Kasumi-1 (cell line): Measurements from ENCODE around the gene ATP5MC2.
"Not testable (repeated sequence)": the region's sequence is repeated elsewhere in the genome, so short reads cannot be mapped to it uniquely, and the experiment has no call there.

Experiments
- DNase-seq, 2 experiments: peaks; one replicate each; lab custom pipeline; 2025; lab: John Stamatoyannopoulos, UW

The ATP5MC2 gene

DNA sequence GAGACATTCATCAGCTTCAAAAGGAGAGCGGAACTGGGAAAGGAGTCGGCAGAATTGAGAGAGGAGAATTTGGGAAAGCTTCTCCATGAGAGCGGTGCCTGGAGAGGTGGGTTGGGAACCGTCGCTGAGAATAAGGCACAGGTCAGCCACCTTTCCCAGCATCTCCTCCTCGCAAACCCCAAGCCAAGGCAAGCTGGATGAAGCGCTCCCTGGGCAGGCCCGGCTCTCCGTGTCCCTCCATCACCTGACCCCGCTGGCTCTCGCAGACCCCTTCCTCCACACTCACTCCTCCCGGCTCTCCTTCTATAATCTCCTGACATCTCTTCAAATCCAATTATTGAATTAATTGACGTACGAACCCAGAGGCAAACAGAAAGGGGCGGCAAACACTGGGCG, 18.9 kb upstream of the ATP5MC2 start:
- DNase-seq: no peak

DNA sequence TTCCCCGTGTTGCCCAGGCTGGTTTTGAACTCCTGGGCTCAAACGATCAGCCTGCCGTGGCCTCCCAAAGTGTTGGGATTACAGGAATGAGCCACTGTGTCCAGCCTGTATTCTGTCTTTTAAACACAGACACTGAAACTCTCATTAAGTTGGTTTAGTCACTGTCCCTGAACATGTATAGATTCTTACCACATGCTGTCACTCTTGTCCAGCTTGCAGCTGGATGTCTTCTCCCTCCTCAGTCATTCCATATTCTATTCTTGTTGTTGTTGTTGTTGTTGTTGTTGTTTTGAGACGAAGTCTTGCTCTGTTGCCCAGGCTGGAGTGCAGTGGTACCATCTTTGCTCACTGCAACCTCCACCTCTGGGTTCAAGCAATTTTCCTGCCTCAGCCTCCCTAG, 12.3 kb upstream of the ATP5MC2 start:
- no peak for DNase-seq

DNA sequence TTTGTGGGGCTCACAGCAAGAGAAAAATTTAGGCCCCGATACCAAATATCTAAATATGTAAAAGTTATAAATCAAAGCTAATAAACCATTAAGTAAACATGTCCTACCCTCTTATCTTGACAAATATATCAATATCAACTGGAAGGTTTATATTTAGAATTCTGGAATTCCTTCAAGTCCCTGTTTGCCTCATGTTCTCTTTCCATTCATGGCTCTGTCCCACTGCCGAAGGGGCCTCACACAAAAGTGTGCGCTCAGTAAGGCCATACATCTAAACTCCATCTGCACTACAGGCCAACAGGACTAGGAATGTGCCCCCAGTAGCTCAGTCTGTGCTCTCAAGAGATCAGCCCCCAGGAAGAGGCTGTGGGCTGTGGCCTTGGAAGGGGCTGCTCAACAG, 10.6 kb upstream of the ATP5MC2 start:
- no peak for DNase-seq

DNA sequence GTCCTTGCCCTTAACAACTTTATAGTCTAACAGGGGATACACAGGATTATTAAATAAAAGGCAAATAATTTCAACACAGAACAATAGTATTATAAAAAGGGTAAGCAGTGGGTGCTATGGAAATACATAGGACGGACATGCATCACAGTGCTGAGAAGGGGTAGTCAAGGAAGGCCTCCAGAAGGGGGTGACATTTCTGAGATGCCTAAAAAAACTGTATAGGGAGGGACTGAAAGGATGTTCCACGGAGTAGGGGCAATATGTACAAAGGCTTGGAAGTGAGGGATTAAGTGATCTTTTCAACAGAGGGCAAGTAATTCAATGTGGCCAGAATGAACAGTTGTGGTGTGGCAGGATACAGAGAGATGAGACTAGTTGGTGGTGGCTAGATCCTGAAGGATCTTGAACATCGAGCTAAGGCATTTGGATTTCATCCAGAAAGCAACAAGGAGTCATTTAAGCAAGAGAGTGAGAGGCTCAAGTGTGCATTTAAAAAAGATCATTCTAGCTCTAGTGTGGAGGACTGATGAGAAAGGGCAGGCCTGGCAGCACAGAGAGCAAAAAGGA, 8.9 kb upstream of the ATP5MC2 start:
- no peak for DNase-seq

DNA sequence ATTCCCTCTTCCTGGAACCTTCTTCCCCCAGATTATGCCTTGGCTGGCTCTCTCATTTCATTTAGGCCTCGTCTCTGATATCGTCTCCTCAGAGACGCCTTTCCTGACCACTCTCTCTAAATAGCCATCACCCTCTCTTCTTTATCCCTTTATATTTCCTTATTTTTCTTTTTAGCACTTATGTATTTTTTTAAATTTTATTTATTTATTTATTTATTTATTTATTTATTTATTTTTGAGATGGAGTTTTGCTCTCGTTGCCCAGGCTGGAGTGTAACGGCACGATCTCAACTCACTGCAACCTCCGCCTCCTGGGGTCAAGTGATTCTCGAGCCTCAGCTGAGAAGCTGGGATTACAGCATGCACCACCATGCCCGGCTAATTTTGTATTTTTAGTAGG, 8.1 kb upstream of the ATP5MC2 start:
- no peak for DNase-seq

DNA sequence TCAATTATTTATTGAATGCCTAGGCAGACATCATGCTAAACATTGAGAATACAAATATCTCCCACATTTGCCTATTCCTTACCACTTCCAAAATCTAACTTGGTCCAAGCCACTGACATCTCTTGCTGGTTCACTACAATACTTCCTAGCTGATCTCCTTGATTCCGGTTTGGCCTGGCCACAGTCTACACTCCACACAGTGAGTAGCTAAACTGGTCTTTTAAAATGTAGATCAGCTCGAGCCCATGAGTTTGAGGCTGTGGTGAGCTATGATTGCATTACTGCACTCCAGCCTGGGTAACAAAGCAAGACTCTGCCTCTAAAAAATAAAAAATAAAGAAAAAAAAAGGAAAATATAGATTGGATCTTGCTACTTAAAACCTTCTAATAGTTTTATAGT, 7.6 kb upstream of the ATP5MC2 start:
- no peak for DNase-seq

DNA sequence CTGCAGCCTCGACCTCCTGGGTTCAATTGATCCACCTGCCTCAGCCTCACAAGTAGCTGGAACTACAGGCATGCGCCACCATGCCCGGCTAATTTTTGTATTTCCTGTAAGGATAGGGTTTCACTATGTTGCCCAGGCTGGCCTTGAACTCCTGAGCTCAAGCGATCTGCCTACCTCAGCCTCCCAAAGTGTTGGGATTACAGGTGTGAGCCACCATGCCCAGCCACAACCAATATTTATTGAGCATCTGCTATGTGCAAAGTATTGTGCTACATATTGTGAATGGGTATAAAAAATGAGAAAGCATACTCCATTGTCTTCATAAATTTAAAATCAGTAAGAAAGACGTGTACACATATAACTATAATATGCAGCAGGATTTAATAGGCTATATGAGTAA, 4.2 kb upstream of the ATP5MC2 start:
- DNase-seq: not testable (repeated sequence)

DNA sequence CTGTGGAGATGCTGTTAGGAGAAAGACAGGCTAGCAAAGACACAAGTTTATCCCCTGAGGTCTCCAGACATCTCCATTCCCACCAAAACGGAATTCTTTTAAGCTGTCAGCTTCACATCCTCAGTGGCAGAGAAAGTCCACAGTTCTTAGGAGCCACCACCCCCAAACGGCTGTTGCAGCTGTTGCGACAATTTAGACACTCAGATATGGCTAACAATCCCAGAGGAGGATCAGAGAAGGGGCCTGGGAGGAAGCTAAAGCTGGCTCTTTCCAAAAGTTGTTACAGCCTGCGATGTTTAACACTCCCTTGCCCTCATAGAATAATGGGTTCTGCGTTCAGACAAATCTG, 1.9 kb upstream of the ATP5MC2 start:
- DNase-seq: no peak

DNA sequence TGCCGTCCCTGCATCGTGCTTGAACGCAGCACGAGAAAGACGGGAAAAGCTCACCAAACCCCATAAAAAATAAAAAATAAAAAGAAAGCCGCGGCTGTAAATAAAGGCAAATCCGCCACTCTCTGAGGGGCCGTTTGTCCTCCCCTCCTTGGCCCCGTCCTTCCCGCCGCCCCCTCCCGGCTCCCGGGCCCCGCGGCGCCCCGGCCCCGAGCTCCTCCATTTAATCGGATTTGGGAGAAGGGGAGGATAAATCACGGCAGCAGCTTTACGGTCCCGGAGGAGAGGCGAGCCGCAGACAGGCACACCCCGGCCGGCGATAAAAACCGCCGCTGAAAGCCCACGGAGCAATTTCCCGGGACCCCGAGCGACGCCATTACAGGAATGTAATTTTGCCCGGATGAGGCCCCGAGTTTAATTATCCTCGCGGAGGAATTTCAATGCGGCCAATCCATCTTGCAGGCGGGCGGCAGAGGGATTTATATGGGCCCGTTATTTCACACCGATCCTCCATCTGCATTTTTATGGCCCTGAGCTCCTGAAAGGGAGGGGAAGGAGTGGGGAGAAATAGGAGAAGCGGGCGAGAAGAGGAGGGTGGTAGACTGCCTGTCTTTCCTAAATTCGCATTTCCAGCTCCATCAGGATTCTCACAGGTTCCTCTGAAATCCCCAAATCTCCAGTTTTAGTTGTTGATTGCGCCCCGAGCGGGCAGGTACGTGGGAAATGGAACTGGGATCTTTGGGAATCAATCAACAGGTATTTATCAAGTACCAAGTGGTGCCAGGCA, 1.3 kb upstream of the ATP5MC2 start:
- no peak for DNase-seq

DNA sequence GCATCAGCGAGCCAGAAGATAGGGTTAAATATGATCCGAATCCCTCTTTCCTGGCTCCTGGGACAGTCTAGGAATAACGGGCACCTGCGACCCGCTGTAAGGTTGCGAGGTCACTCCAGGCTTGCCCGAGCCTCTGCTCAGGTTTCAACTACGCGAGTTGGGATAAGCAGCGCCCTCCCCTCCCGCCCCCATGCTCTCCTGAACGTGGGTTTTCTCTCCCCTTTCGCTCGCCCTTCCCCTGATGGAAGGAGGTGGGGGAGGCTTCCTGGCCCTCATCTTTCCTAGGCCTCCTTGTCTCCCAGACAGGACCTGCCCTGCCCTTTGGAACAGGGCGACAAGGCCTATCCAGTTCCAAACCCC, 753 bp upstream of the ATP5MC2 start:
- DNase-seq: no peak

DNA sequence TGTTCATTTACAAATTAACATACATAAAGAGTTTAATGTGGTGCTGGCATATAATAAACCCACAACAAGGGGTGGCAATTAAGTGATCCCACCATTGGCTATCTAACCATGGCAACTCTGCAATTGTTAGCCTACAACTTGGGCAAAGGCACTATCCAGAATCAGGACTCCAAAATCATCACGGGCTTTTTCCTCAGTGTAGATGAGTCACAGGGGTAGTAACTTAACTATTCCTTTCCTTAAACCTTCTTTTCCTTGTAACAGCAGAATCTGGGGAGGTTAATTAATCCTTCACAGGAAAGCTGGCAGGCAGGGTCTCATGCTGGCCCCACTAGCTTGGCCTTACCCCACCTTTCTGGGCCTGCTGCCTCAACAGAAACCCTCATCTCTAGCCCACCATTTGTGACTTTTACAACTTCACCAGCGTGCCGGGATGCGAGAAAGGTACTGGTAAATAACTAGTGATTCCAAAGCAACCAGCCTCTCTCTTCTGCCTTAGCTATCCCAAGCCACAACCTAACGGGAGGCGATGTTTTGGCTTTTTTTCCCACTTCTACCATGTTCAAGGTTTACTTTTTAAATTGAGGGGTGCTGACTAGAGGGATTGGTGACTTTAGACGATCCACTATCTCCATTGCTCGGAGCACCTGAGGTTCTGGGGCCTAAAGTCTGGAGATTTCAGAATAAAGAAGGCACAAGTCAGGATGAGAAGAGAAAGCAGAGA, 744 bp downstream of the ATP5MC2 start:
- DNase-seq: no peak

DNA sequence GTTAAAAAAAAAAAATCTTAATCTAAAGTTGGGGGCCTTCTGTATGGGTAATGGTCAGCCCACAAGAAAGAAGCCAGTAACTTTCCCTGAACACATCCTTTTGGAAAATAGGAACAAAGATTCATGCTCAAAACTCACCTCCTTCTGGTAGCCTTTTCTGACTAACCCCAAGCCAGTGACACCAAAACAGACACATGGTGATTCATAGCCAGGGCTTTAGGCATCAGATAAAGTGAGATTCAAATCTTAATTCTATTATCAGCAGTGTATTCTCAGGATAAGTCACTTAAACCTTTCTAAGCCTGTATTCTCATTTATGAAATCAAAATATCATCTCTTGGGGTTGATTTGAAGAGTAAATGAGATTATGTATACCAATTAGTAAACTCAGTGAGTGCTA, 4.9 kb downstream of the ATP5MC2 start:
- DNase-seq: no peak

DNA sequence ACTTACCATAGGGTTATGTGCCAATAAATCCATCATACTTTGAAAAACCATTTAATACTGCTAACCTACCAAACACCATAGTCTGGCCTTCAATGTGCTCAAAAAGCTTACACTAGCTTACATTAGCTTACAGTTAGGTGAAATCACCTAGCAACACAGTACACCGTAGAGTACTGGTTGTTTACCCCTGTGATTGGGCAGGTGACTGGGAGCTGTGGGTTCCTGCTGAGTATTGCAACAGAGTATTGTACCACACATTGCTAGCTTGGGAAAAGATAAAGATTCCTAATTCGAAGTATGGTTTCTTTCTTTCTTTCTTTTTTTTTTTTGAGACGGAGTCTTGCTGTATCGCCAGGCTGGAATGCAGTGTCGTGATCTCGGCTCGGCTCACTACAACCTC, 5.6 kb downstream of the ATP5MC2 start:
- no peak for DNase-seq

DNA sequence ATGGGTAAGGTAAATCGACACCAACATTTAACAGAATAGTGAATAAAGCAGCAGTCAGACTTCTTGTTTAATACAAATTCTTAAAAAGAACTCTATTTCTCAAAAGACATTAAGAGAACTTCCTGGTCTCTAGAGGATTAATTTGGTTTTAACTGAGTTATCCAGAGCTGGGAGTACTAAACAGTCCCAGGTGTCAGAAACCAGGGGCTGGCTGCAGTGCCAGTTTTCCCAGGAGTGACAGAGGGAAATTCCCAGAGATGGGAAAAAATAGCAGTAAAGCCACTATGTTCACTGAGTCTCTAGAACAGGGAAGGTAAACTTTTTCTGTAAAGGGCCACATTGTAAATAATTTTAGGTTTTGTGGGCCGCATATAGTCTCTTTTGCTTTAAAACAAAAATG, 8.8 kb downstream of the ATP5MC2 start:
- no peak for DNase-seq

DNA sequence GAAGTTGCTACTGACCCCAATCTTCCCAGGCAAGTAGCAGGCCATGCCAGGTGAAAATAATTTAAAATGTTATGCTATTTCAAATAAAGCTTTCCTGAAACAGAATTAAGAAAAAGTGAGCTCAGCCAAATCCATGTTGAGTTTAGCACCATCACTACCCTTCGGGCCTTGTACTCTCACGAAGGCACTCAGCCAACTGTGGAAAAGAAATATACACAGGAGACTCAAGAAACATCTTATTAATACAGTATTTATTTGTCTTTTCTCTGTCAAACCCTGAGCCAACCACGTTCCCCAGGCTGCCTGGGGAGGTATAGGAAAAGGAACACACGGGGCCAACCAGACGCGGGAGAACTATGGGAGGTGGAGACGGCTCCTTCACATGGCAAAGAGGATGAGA, 10.9 kb downstream of the ATP5MC2 start:
- no peak for DNase-seq

DNA sequence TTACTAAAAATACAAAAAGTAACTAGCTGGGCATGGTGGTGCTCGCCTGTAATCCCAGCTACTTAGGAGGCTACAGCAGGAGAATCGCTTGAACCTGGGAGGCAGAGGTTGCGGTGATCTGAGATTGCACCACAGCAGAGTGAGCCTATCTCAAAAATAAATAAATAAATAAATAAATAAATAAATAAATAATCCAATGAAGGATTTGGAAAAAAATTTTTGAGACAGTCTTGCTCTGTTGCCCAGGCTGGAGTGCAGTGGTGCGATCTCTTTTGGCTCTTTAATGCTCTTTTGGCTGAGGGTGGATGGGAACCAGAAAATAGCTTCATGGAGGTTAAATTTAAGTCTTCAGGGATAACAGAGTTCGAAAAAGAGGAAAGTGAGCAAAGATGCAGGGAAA, 11.7 kb downstream of the ATP5MC2 start:
- DNase-seq: no peak

DNA sequence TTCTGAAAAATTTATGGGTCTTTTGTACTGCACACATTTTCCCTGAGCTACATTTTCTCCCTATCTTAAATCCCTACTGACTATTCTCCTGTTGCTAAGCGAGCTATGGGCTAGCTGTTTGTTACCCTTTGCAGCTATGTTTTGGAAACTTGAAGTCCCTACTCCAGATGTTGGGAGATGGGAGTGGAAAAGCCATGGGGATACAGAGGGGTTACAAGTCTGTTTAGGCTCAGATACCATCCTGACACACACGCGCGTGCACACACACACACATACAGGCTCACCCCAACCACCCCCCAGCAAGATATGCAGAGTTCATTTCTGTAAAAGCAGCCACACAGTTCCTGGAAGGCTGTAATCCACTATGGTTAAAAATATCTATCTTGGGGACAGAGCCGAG, 15.8 kb downstream of the ATP5MC2 start:
- no peak for DNase-seq

DNA sequence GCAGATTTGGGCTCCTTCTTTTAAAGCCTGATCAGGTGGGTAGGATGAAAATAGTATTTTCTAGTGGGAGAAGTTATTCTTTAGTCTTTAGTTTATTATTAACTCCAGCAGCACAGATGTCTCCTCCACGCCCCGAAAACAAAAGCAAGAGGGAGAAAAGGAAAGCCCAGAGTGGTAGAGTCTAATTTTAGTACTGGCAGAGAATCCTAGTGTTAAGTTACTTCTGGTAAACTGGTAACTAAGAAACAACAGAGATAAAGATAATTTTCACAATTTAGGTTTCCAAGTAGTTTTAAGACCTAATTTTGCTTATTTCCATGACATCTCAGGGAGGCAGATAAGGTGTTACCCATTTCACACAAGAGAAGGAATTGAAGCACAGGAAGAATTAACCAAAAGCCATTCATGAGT, 16.3 kb downstream of the ATP5MC2 start:
- DNase-seq: no peak

DNA sequence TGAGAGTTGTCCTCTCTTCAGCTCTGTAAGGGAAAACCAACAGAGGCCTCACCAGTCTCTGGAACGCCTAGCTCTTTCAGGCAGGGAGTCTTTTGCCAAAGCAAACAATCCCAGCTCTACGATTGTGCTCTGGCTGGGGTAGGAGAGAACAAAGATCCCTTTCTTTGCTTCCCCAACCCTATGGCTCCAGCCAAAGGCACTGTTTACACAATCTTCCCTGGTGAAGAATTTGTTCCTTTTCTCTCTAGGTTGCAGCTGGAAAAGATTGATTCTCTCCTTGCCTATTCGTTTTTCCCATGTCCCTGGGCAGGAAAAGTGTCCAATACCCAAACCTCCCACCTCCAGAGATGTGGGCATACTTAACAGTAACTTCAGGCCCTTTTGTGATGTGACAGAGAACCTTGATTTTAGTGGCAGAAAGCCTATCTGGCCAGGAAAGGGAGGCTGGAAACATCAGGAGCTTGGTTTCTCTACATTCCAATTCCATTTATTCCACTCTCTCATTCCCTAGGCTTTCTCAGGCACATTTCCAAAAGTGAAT, 16.8 kb downstream of the ATP5MC2 start:
- DNase-seq: no peak

DNA sequence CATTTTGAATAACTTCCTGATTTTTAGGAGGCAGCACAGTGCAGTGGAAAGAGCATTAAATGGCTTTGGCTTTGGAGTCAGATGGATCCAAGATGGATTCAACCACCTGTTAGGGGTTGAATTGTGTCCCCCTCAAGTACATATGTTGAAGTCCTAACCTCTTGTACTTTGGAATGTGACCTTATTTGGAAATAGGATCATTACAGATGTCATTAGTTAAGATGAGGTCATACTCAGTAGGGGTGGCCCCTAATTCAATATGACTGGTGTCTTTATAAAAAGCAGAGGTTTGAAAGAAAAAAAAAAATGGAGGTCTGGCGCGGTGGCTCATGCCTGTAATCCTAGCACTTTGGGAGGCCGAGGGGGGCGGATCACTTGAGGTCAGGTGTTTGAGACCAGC, 18.8 kb downstream of the ATP5MC2 start:
- DNase-seq: no peak

DNA sequence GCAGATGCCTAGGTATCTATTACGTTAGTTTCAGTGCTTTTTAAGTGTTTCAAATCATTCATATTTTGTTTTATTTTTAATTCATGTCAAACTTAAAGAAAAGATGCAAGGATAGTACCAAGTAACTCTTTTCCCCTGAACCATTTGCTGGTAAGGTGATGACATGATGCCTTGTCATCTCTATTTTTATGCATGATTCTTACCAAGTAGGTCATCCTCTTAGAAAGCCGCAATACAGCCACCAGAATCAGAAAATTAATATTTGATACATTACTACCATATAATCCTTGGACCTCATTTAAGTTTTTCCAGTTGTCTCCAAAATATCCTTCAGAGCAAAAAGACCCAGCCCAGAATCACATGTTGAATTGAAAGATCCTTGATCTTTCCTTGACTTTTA, 22.3 kb downstream of the ATP5MC2 start:
- no peak for DNase-seq

DNA sequence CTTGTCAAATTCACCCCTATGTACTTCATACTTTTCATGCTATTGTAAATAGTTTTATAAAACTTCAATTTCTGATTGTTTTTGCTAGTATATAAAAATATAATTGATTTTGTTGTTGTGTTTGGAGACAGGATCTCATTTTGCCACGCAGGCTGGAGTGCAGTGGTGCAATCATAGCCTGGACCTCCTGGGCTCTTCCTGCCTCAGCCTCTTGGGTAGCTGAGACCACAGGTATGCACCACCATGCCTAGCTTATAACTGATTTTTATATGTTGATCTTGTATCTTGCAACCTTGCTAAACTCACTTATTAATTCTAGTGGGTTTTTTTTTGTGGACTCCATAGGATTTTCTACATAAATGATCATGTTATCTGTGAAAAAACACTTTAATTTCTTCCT, 23.5 kb downstream of the ATP5MC2 start:
- DNase-seq: no peak

DNA sequence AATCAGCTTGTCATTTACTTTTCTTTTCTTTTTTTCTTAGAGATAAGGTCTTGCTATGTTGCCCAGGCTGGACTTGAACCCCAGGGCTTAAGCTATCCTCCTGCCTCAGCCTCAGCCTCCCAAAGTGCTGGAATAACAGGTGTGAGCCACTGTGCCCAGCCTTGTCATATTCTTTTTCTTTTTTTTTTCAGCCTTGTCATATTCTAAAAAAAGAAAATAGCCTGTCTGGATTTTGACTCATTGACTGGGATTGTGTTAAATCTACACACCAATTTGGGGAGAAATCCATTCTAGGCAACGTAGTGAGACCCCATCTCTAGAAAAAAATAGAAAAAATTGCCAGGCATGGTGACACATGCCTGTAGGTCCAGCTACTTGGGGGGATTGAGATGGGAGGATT, 24.1 kb downstream of the ATP5MC2 start:
- no peak for DNase-seq
